ENCODE results near the gene MRGPRD.

MRGPRD gene

GRCh38 chr11:68980776-68981065 is at the start of gene MRGPRD:
MRGPRD (minus strand) TSS chr11:68980986; CDS start chr11:68980986, 0 bp downstream.
- no peak for DNase-seq

GRCh38 chr11:69030301-69030700 is 49.5 kb upstream of the MRGPRD start:
- peak; percentile 18 to 30 for DNase-seq

GRCh38 chr11:69027704-69028372 is 47.1 kb upstream of the MRGPRD start:
- DNase-seq = peak; percentile 71 to 86

GRCh38 chr11:69024509-69024908 is 43.7 kb upstream of the MRGPRD start:
- no peak for DNase-seq

- DNase-seq = no peak
Observed at GRCh38 chr11:69022260-69022659, 41.5 kb upstream of the MRGPRD start.

- no peak for DNase-seq
Observed at GRCh38 chr11:69018924-69019323, 38.1 kb upstream of the MRGPRD start.

- no peak for DNase-seq
Observed at GRCh38 chr11:69017951-69018350, 37.2 kb upstream of the MRGPRD start.

- DNase-seq = no peak
Observed at GRCh38 chr11:69014898-69015549, 34.2 kb upstream of the MRGPRD start.

- DNase-seq = no peak
Observed at GRCh38 chr11:69014084-69014851, 33.5 kb upstream of the MRGPRD start.

GRCh38 chr11:69013009-69013951 is 32.5 kb upstream of the MRGPRD start, which contains the start of gene MRGPRF:
MRGPRF (minus strand) TSS chr11:69013246; CDS start chr11:69009901, 3,345 bp downstream.
- DNase-seq = no peak

GRCh38 chr11:69012092-69013008 is 31.6 kb upstream of the MRGPRD start:
- peak; percentile 12 to 44 for DNase-seq

- DNase-seq = no peak
Observed at GRCh38 chr11:69011624-69012091, 30.9 kb upstream of the MRGPRD start.

- DNase-seq = no peak
Observed at GRCh38 chr11:69010964-69011623, 30.3 kb upstream of the MRGPRD start.

- no peak for DNase-seq
Observed at GRCh38 chr11:69010361-69010891, 29.6 kb upstream of the MRGPRD start.

GRCh38 chr11:69009441-69010211 is 28.8 kb upstream of the MRGPRD start:
- DNase-seq = no peak

- DNase-seq = no peak
Observed at GRCh38 chr11:69008737-69009440, 28.1 kb upstream of the MRGPRD start.

- no peak for DNase-seq
Observed at GRCh38 chr11:69007975-69008381, 27.2 kb upstream of the MRGPRD start.

GRCh38 chr11:69006816-69007215 is 26.0 kb upstream of the MRGPRD start:
- DNase-seq = no peak

All from AML-193 (cell line).